ENCODE results near the gene NAGK.
"Not testable (repeated sequence)": the region's sequence is repeated elsewhere in the genome, so short reads cannot be mapped to it uniquely, and the experiment has no call there.

Gene NAGK
- total RNA-seq = 55.0 to 75.2 reads per million in 2 donors

GRCh38 chr2:71068218-71069035, at the start of gene NAGK:
Gene NAGK, plus strand, starts transcription at chr2:71068648. Its CDS starts 36 bp downstream, at chr2:71068684.
- DNase-seq = peak; percentile 96

- DNase-seq = not testable (repeated sequence)
Observed at GRCh38 chr2:71019989-71020388, 48.5 kb upstream of the NAGK start.

GRCh38 chr2:71021394-71021793, 47.1 kb upstream of the NAGK start:
- DNase-seq = not testable (repeated sequence)

- DNase-seq = not testable (repeated sequence)
Observed at GRCh38 chr2:71023553-71024243, 44.8 kb upstream of the NAGK start.

GRCh38 chr2:71036296-71036695, 32.2 kb upstream of the NAGK start:
- not testable (repeated sequence) for DNase-seq

GRCh38 chr2:71042287-71042686, 26.2 kb upstream of the NAGK start:
- no peak for DNase-seq

GRCh38 chr2:71043531-71044407, 24.7 kb upstream of the NAGK start:
- DNase-seq = no peak

GRCh38 chr2:71045151-71045550, 23.3 kb upstream of the NAGK start:
- DNase-seq = no peak

- DNase-seq = no peak
Observed at GRCh38 chr2:71045865-71046548, 22.4 kb upstream of the NAGK start.

- DNase-seq = no peak
Observed at GRCh38 chr2:71048096-71048495, 20.4 kb upstream of the NAGK start.

- DNase-seq = not testable (repeated sequence)
Observed at GRCh38 chr2:71049704-71050360, 18.6 kb upstream of the NAGK start.

GRCh38 chr2:71055206-71055740, 13.2 kb upstream of the NAGK start:
- DNase-seq = not testable (repeated sequence)

- no peak for DNase-seq
Observed at GRCh38 chr2:71060211-71060610, 8.2 kb upstream of the NAGK start.

- no peak for DNase-seq
Observed at GRCh38 chr2:71060871-71061270, 7.6 kb upstream of the NAGK start.

GRCh38 chr2:71063216-71063615, 5.2 kb upstream of the NAGK start:
- no peak for DNase-seq

GRCh38 chr2:71064110-71064611, 4.3 kb upstream of the NAGK start:
- DNase-seq = no peak

GRCh38 chr2:71064754-71065621, 3.5 kb upstream of the NAGK start:
- no peak for DNase-seq

GRCh38 chr2:71066856-71067255, 1.6 kb upstream of the NAGK start:
- DNase-seq = no peak

GRCh38 chr2:71067567-71068217, 756 bp upstream of the NAGK start:
- DNase-seq = no peak

GRCh38 chr2:71069376-71069775, 928 bp downstream of the NAGK start:
- DNase-seq = no peak
